GM21825 (cell line): ENCODE results near the gene STK32C.
"Not testable (repeated sequence)": the region's sequence is repeated elsewhere in the genome, so short reads cannot be mapped to it uniquely, and the experiment has no call there.

Source experiments
- ATAC-seq: cut with Tn5 transposase; IDR thresholded peaks from one replicate; pipeline ENCODE4 v1.9.1; 2021; ENCODE audit warnings: mild to moderate bottlenecking, moderate library complexity; ENCODE audit not compliant: unreplicated experiment

Gene STK32C

DNA sequence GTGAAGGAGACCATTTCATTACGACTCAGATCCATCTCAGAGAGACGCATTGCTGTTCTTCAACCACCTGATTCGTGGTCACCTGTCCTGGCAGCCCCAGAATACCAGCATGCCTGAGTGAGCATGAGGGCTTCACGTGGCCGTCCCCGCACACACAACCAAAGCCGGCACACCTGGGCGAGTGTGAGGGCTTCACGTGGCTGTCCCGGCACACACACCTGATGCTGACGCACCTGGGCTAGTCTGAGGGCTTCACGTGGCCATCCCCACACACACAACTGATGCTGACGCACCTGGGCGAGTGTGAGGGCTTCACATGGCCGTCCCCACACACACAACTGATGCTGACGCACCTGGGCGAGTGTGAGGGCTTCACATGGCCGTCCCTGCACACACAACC lies 86.8 kb downstream of the STK32C start:
- not testable (repeated sequence) for ATAC-seq

DNA sequence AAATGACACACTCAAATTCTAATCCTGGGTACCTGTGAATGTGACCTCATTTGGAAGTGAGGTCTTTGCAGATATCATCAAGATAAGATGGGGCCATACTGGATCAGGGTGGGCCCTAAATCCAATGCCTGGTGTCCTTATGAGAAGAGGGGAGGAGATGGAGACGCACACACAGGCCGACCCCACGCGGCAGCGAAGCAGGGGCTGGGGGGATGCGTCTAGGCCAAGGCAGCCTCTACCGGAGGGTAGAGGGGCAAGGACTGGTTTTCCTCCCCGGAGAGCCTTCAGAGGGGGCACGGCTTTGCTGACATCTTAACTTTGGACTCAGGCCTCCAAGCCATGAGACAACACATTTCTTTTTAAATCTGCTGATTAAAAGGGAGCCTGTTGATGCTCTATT lies 87.7 kb downstream of the STK32C start:
- ATAC-seq = no peak

DNA sequence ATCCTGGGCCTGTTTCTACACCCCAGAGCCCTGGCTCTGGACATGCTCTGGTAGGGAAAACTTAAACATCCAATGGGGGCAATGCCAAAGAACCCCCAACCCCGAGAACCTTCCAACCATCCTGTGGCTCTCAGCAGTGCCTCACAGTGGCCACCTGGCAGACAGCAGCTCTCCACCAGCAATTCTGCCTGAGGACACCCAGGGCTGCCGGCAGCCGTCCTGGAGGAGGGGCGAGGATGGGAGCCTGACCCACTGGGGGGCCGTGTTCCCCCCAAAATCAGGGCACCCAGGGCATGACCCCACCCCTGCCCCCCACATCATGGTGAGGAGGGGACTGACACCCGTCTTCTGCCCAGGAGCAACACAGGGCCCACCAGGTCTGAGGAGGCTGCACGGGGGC lies 88.3 kb downstream of the STK32C start:
- ATAC-seq = no peak

DNA sequence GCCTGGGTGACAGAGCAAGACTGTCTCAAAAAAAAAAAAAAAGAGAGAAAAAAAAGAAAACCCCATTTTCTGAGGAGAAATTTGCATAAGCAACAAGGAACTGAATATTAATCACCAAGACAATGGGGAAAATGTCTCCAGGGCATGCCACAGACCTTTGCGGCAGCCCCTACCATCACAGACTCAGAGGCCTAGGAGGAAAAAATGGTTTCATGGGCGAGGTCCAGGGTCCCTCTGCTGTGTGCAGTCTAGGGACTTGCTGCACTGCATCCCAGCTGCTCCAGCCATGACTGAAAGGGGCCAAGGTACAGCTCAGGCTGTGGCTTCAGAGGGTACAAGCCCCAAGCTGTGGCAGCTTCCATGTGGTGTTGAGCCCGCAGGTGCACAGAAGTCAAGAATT lies 91.3 kb downstream of the STK32C start:
- ATAC-seq = not testable (repeated sequence)

DNA sequence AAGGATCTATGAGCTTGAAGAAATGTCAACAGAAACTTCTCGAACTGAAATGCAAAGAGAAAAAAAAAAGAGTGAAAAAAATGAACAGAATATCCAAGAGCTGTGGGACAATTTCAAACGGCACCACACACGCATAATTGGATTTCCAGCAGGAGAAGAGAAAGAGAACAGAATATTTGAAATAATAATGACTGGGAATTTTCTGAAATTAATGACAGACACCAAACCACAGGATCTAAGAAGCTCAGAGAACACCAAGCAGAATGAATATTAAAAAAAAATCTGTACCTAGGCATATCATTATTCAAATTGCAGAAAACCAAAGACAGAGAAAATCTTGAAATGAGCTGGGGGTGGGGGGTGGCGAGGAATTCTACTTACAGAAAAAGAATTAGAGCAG lies 93.8 kb downstream of the STK32C start:
- no peak for ATAC-seq

DNA sequence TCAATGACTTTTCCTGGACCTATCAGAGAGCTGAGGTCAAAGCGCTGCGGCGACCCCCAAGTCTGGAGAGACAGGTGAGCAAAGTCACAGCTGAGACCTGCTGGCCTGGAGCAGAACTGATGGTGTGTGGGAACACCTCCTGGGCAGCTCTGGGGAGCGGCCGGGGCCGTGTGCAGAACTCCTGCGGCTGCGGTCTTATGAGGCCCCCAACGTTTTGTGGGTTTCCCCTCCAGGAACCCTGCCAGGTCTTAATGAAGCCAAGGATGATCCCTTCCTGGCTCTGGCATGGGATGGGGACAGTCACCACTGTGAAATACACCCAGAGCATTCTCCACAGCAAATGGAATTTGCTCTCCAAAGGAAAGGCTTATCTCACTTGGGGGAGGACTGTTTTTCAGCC lies 94.9 kb downstream of the STK32C start:
- no peak for ATAC-seq

DNA sequence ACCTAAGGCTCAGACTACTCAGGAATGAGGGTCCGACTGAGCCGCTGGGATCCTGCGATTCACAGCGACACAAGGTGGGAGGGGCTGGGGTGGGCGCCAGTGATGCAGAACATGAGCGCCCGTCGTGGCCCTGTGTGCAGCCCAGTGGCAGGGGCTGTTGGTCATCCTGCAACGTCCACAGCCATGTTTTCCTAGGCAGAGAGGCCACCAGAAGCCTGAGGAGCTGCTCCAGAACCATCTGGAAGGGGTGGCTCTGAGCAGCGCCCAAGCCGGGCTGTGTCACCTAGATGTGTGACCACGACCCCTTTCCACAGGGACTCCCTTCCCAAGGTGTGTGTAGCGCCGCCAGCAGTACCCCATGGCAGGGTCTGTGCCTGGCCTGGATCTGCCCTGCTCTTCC lies 96.5 kb downstream of the STK32C start:
- no peak for ATAC-seq

DNA sequence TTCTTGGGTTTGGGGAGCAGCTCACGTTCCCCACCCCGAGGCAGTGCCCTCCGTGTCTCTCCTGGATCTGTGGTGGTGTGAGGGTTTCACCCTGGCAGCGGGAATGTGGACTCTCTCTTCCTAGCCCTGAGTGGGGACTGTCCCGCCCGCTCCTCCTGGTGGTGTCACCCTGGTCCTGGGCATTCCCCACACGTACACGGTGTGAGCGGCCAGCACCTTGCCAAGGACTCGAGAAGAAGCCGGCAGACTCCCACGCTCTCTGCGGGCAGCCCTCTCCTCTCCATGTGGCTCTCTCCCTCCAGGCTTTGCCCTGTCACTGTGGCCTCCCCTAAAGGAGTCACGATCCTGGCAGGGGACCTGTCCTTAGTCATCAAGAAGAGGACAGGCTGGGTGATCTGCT lies 97.0 kb downstream of the STK32C start:
- ATAC-seq = no peak

DNA sequence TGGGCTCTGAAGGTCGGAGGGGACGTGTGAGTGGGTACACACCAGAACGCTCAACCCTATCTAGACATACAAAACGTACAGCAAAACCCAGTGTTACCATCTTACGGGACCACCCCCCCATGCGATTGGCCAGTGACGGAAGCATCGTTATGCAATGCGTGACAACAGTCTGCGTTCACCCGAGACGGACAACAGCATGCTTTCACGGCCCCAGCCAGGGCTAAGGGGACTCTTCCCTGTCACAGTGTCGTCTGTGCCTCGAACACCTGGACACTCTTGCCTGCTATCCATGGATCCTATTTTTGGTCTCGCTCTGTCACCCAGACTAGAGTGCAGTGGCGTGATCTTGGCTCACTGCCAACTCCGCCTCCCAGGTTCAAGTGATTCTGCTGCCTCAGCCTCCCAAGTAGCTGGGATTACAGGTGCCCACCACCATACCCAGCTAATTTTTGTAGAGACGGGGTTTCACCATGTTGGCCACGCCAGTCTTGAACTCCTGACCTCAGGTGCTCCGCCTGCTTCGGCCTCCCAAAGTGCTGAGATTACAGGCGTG lies 97.7 kb downstream of the STK32C start:
- ATAC-seq = no peak

DNA sequence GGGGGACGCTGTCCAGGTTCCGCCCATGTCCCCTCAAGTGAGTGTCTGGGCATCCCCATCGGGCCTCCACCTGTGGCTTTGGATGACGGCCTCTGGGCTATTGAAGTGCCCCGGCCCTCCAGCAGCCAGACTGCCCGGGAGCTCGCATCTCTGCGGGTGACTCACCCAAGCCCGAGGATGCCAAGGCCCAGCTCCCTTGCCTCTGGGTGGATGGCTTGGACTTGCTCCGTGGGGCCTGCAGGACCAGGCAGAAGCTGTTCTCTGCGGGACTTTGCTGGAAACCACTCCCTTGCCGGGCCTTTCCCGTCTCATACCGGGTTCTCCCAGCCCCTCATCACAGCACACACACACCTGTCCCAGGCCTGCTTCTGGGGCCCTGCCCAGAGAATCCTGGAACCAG lies 98.6 kb downstream of the STK32C start:
- ATAC-seq = no peak

DNA sequence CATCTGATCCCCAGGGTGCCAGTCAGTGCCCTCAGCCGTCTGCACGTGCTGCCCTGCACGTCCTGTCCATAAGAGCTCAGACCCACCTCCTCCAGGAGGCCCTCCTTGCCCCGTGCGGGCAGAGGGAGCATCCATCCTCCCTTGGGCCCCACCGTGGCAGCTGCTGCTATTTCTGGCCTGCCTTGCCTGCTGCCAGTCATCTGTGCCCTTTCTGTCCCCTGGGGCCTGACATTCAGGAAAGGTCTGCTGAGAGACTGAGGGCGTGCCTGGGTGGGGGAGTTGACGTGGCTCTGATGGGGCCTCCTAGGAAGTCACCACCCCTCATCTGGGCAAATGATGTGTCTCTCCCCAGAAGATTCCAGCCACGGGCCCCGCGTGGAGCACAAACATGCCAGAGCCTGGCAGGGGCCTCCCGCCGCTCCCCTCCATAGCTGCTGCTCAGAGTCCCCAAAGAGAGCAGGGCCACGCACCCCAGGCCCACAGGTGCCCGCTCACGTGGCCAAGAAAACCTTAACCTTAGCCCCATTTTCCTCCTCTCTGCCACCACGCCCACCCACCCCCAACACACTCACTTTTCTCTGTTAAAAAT lies 99.2 kb downstream of the STK32C start:
- ATAC-seq = no peak

DNA sequence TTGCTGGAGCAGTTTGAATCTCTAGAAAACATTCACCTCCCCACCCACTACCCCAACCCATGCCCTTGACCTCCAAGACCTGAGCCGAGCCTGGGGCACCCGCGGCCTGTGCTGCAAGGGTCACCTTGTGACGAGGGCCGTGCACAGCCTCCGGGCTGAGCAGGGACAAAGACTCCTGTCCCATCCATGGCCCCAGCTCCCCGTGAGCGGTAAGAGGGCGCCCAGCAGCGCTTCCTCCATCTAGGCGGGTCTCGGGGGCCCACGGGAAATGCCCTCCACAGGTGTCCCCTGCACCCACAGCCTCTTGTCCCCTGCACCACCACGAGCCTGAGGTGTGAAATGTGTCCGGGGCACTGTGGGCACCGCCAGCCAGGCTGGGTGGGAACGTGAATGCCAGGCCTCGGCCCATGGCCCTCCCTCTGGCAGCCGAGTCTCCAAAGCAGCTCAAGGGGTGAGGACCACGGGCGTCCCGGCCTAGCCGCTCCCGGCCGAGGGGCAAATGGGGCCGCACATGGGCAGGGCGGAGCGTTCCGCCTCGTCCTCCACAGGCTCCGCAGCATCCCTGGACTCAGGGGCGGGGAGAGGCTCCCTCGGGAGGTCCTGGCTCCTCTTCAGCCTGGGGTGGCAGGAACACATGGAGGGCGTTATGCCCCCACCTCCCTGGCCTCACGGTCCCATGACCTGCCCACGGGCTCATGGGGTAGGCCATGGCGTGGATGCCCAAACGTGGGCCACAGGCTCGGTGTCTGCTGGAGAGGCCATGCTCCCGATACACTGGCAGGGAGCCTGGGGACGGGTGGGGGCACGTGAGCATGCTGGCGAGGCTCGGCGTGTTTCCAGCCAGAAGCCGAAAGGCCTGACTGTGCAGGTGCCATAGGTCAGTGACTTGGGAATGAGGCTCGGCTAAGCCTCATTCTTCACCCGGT lies 100.0 kb downstream of the STK32C start:
- no peak for ATAC-seq

DNA sequence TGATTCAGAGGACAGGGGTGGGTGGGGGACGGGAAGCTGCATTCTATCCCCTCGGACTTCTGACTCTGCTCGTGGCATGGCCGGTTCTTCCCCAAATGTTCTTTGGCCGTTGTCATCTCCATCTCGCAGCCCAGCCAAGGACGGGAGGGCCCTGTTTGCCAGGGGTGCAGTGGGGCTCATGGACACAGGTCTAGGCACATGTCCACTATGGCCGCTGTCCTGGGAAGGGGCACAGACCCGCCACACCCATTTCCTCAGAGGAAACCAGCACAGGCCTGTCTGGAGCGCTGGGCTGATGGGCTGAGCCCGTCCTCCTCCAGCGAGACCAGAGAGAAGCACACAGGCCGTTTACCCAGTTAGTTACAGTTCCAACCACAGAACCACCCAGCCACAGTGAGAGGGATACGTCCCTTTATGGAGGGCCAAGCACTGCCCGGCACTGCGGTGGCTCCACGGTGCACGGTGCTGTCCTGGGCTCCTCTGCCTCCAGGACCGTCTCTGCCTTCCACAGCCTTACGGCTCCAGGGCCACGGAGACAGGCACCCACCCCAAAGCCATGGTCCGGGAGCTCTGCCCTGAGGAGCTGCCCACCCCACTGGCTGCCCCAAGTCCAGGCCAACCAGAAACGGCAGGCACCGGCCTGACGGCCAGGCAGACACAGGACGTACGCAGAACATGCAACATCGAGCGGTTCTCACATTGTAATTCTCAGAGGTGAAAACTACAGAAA lies 100.8 kb downstream of the STK32C start:
- ATAC-seq = no peak

DNA sequence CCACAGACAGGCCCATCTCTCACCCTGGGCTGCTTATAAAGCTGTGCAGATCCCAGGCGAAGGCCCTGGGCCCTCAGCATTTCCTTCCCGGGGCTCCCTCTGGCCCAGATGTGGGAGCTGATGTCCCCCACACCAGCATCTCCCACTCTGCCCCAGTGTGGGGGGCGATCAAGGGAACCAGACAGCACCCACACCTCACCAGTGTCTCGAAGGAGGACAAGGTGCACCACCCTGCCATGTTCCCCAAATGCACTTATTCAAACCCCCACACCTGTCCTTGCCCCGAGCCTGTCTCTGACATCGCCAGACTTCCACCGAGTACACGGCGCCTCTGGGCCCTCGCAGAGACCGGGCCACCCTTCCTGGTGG lies 101.4 kb downstream of the STK32C start:
- ATAC-seq = no peak

DNA sequence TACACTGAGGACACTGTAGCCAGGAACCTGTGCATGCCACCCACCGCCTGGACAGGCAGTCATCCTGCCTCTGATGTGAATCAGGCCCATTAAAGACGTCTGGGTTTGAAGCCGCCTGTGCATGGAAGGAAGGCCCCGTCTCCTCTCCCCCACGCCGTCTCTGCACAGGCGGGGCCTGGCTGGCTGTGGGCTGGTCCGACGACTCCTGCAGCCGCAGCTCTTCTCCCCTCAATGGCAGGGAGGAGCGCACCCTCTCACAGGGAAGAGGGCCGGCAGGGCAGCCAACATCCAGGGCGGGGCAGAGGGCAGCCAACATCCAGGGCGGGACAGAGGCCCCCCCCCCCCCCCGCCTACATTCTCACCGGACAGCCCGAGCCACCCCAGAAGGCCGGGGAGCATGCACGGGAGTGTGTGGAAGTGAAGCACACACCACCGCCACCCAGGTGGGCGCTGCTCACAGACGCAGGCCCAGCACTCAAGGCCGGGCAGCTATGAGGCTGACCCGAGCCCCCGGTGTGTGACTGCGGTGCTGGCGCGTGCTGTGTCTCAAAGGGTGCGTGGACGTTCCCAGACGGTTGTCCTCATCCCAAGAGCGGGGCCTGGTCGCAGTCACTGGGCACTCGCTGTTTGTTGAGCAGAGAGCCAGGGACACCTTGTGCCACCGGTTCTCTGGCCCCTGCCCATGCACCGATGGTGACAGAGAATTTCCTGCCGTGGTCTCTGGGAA lies 101.9 kb downstream of the STK32C start:
- ATAC-seq = no peak

DNA sequence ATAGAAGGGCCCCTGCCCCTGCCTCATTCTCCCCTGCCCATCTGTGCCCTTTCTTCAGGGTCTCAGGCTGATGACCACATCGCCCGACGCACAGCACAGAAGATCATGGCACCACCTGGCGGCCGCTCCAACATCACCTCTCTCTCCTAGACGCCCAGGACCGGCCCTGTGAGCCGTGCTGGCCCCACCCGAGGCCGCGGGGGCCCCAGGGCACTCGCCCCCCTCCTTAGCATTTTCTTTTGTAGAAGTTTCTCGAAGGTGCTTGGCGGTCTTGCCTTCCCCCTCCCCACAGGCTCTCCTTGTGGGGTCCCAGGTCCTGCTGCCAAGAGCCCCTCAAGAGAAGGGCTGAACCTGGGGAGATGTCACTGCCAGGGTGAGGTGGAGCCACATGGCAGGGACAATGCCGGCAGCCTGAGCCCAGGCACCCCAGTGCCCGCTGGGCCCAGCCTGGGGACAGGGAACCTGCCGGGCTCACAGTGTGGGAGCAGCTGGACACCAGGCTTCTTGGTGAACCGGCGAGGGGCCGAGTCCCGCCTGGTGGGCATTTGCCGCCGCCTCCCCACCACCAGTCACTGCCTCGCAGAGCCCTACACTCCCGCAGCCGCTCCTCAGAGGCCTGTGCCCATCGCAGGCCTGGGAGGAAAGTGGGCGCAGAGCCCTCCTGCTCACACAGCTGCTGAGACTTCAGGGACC lies 102.8 kb downstream of the STK32C start:
- no peak for ATAC-seq

DNA sequence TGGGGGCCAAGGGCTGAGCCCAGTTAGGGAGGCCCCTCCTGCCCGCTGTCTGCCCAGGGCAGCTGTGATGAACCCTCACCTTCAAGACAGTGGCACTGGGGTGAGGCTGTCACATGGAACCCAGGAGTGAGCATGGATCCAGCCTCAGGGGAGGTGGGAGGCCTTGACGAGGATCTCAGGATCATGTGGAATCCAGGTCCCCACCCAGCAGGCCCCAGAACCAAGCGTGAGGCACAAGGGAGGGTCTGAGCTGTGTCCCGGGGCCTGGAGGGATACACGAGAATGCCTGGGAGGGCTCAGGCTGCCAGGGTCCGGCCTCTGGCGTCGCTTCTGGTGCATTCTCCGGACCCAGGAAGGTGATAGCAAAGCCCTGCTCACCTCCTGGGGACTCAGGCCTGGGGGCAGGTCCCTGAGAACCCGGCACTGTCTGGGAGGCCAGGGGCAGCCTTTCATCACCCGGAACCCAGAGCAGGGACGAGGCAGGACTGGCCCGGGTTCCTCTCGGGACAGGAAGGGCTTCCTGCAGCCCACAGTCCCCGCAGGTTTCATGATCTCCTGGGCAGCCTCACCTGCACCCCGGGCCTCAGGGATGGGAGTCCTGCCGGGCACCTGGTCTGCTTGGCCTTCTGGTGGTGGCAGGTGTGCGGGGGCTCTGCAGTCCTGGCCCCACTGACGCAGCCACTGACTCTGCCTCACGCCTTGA lies 103.5 kb downstream of the STK32C start:
- ATAC-seq = no peak

DNA sequence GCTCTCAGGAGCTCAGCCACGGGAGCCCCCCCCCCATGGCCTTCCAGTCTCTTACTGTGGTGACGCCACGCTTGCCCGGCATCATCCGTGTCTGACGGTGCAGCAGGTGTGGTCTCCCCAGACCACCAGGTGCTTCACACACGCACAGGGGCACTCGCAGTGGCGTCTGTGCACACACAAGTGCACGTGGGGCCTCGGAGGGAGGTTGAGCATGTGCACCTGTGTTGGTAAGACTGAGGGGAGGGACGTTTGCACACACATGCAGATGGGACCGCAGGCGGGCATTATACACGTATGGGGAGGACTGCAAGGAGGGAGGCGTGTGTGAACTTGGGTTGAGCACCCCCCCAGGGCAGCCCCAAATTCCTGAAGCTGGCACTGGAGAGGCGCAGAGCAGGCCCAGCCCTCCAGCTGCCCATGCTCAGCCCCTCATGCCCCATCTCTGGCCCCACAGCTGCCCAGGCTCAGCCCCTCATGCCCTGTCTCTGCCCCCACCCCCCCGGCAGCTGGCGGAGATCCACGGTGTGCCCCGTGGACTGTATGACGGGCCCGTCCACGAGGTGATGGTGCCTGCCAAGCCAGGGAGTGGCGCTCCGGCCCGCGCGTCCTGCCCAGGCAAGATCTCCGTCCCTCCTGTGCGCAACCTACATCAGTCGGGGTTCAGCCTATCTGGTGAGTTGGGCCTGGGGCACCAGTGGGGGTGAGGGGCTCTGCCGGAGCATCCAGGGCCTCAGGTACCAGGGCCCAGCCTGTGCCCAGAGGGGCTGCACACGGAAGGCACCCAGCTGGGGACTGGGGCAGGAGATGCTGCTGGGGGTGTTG lies 104.3 kb downstream of the STK32C start:
- ATAC-seq = no peak
